ENCODE results near the gene RAPGEF1.

- TF ChIP-seq CTCF (conservative IDR thresholded peaks at IDR 0.05; ENCODE audit: low read length) (no peak), EZH2phosphoT487 (IDR thresholded peaks at IDR 0.05; ENCODE audit: borderline replicate concordance, low read depth, low read length) (no peak)
Observed at GRCh38 chr9:131596430-131596743, 143.5 kb downstream of the RAPGEF1 start.
